ENCODE results near the gene C10orf90. TPM values are rescaled to one million over a fixed set of nuclear protein-coding genes. Genes with fewer than 3 reads are reported as not detected.

C10orf90 gene
- polyA plus RNA-seq, 3 donors = not detected

DNA sequence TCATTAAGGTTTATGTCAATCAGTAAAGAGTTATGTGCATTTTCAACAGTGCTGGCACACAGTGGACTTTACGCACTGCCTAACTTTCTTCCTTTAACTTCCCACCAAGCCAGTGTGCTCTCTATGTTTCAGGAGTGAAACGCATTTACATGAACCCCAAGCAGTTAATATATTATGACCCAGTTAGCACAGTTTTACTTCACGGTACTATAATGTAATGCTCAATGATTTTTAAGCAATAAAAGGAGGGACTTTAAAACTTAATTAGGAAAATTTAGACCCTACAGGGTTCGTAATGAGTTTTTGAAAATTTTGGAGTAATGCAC, 100.3 kb downstream of the C10orf90 start:
- H3K9me3 ChIP-seq (replicated peaks in 1 of 2; ENCODE audit: control insufficient read depth in 1 of 2, insufficient read depth in 1 of 2, low read length in 2 of 2) = peaks cover 0 to 8% of the 10 kb centered on the region in 2 donors
- no peak overlapping the region for H3K4me2 ChIP-seq (replicated peaks; ENCODE audit: extremely low read depth, low read length, poor library complexity, severe bottlenecking)
- H3K36me3 ChIP-seq (replicated peaks in 1 of 2; ENCODE audit: control insufficient read depth in 1 of 2, insufficient read depth in 2 of 2, low read length in 2 of 2) = no peaks in the 10 kb centered on the region
- no peak overlapping the region for H3K9ac ChIP-seq (ENCODE audit: insufficient read depth, low read length, poor library complexity, severe bottlenecking)
- no peak overlapping the region for H3K27ac ChIP-seq (ENCODE audit: low read depth in 1 of 2, low read length in 2 of 2)
- H4K20me1 ChIP-seq (ENCODE audit: insufficient read depth, low read length) = no peaks in the 10 kb centered on the region
- H3K4me1 Mint-ChIP-seq = no peaks in the 10 kb centered on the region
- H3K4me3 Mint-ChIP-seq = no peak overlapping the region
- no CpG with 5 or more reads among the region's 4 CpGs for WGBS (ENCODE audit: insufficient coverage)
- peaks cover 0 to 11% (median 5%) of the 10 kb centered on the region in 7 donors for H3K9me3 Mint-ChIP-seq
- H3K27me3 ChIP-seq (ENCODE audit: control insufficient read depth in 2 of 2, insufficient read depth in 2 of 2, low read length in 2 of 2) = no peaks in the 10 kb centered on the region
- DNase-seq = no peak
- no peak for TF ChIP-seq CTCF (IDR thresholded peaks at IDR 0.05)
- no peak overlapping the region for H3K27ac Mint-ChIP-seq
- peaks cover 2 to 4% (median 3%) of the 10 kb centered on the region in 3 donors for H3K27me3 Mint-ChIP-seq (ENCODE audit: low read depth in 3 of 3)
- no peak overlapping the region for H3K4me3 ChIP-seq (replicated peaks in 1 of 3; ENCODE audit: low read depth in 2 of 3, low read length in 3 of 3)
- intact Hi-C loops (cut with micrococcal nuclease) = no loop called here
- no peak overlapping the region for H2AFZ ChIP-seq (ENCODE audit: insufficient read depth, low read depth, low read length, poor library complexity, severe bottlenecking)
- H3K36me3 Mint-ChIP-seq = no peaks in the 10 kb centered on the region
- H3K4me1 ChIP-seq (ENCODE audit: control insufficient read depth in 1 of 2, insufficient read depth in 2 of 2, low read length in 2 of 2) = no peaks in the 10 kb centered on the region
- H3K79me2 ChIP-seq (ENCODE audit: insufficient read depth, low read length) = no peaks in the 10 kb centered on the region

DNA sequence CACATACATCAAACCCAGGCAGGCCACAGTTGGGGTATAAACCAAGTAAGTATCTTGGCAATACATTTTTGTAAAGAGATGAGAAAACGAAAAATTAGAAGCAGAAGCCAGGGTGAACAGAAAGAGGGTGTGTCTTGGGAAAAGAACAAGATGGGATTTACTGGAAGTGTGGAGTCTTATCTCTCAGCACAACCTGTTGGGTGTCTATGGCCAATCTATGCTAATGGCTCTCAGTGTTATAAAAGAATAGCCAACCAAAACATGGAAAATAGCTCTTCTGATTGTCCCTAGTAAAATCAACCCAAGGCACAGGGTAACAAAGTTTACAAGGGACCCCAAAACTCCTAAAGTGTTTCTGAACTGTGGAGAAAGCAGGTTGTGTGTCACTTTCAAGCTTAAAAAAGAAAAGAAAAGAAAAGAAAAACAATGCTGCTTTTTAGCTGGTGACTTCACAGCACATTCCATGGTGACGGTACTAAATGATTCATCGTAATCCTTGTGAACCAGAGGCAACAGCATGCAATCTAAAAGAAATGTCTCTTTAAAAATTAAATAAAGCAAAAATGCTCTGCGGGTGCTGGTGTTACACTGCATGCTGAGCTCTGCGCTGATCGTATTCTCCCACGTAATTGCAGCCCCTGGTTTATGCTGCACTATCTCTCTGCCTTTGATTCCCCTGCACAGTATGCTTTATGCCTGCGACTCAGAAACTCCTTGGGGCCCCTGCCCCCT, 100.8 kb downstream of the C10orf90 start:
- Mint-ChIP-seq H3K36me3 (no peaks in the 10 kb centered on the region), H3K9me3 (peaks cover 0 to 11% (median 5%) of the 10 kb centered on the region in 7 donors), H3K4me1 (no peaks in the 10 kb centered on the region), H3K27me3 (ENCODE audit: low read depth in 3 of 3) (peaks cover 2 to 4% (median 3%) of the 10 kb centered on the region in 3 donors), H3K27ac (no peak overlapping the region), H3K4me3 (no peak overlapping the region)
- H3K9me3 ChIP-seq (replicated peaks in 1 of 2; ENCODE audit: control insufficient read depth in 1 of 2, insufficient read depth in 1 of 2, low read length in 2 of 2) = peaks cover 0 to 8% of the 10 kb centered on the region in 2 donors
- DNase-seq = no peak
- H3K4me3 ChIP-seq (replicated peaks in 1 of 3; ENCODE audit: low read depth in 2 of 3, low read length in 3 of 3) = no peak overlapping the region
- intact Hi-C loops (cut with micrococcal nuclease) = no loop called here
- WGBS (ENCODE audit: insufficient coverage) = 78% methylated on average over 7 of the region's 8 CpGs
- no peaks in the 10 kb centered on the region for H3K36me3 ChIP-seq (replicated peaks in 1 of 2; ENCODE audit: control insufficient read depth in 1 of 2, insufficient read depth in 2 of 2, low read length in 2 of 2)
- TF ChIP-seq CTCF (IDR thresholded peaks at IDR 0.05) = no peak
- H3K9ac ChIP-seq (ENCODE audit: insufficient read depth, low read length, poor library complexity, severe bottlenecking) = no peak overlapping the region
- no peaks in the 10 kb centered on the region for H4K20me1 ChIP-seq (ENCODE audit: insufficient read depth, low read length)
- no peaks in the 10 kb centered on the region for H3K27me3 ChIP-seq (ENCODE audit: control insufficient read depth in 2 of 2, insufficient read depth in 2 of 2, low read length in 2 of 2)
- H3K4me2 ChIP-seq (replicated peaks; ENCODE audit: extremely low read depth, low read length, poor library complexity, severe bottlenecking) = no peak overlapping the region
- H3K4me1 ChIP-seq (ENCODE audit: control insufficient read depth in 1 of 2, insufficient read depth in 2 of 2, low read length in 2 of 2) = no peaks in the 10 kb centered on the region
- no peak overlapping the region for H3K27ac ChIP-seq (ENCODE audit: low read depth in 1 of 2, low read length in 2 of 2)
- H2AFZ ChIP-seq (ENCODE audit: insufficient read depth, low read depth, low read length, poor library complexity, severe bottlenecking) = no peak overlapping the region
- no peaks in the 10 kb centered on the region for H3K79me2 ChIP-seq (ENCODE audit: insufficient read depth, low read length)
